HepG2 (cell line): ENCODE measurements around the gene B4GALT5. TPM values are rescaled to one million over a fixed set of nuclear protein-coding genes. Genes with fewer than 3 reads are reported as not detected.

ENCODE experiments used
- CBX5 ChIP-seq: sonication (generic); formaldehyde crosslinking; IDR thresholded peaks from 2 replicates; pipeline ENCODE4 v1.4.0; 2020; ENCODE audit warnings: missing genetic modification reagents, borderline replicate concordance
- FUBP1 ChIP-seq: sonication (generic); formaldehyde crosslinking; IDR thresholded peaks from 2 replicates; pipeline ENCODE4 v1.5.1; 2020; ENCODE audit warnings: missing genetic modification reagents, mild to moderate bottlenecking, borderline replicate concordance
- HMG20B ChIP-seq: conservative IDR thresholded peaks from 2 replicates; pipeline ENCODE4 v1.6.1; 2016; ENCODE audit warnings: missing genetic modification reagents, missing compliant biosample characterization
- HNRNPLL ChIP-seq: fragments of 200-400 bp; formaldehyde crosslinking; IDR thresholded peaks from 2 replicates; pipeline ENCODE4 v1.6.1; 2017; ENCODE audit warnings: mild to moderate bottlenecking, low read depth, low read length; ENCODE audit not compliant: poor library complexity, severe bottlenecking
- JDP2 ChIP-seq: sonication (generic); formaldehyde crosslinking; IDR thresholded peaks from 2 replicates; pipeline ENCODE4 v1.8.1; 2022; ENCODE audit warnings: missing genetic modification reagents, borderline replicate concordance
- KAT7 ChIP-seq: IDR thresholded peaks from 2 replicates; pipeline ENCODE4 v1.6.1; 2018; ENCODE audit warnings: borderline replicate concordance, missing compliant biosample characterization
- KDM5A ChIP-seq: fragments of 200-600 bp; sonication (generic); IDR thresholded peaks from 2 replicates; pipeline ENCODE4 v1.7.0; 2018; ENCODE audit warnings: antibody characterized with exemption, mild to moderate bottlenecking, low read length, borderline replicate concordance
- LBX2 ChIP-seq: sonication (generic); formaldehyde crosslinking; IDR thresholded peaks from 2 replicates; pipeline ENCODE4 v1.5.0; 2020; ENCODE audit warnings: missing genetic modification reagents, mild to moderate bottlenecking, borderline replicate concordance
- PLRG1 ChIP-seq: fragments of 450-650 bp; conservative IDR thresholded peaks from 2 replicates; pipeline ENCODE4 v1.6.1; 2016
- SAP130 ChIP-seq: IDR thresholded peaks from 2 replicates; pipeline ENCODE4 v1.6.1; 2016; ENCODE audit warnings: low read depth
- TEAD2 ChIP-seq: sonication (generic); formaldehyde crosslinking; IDR thresholded peaks from 2 replicates; pipeline ENCODE4 v1.9.0; 2021; ENCODE audit warnings: missing genetic modification reagents
- ZFP37 ChIP-seq: sonication (generic); formaldehyde crosslinking; IDR thresholded peaks from 2 replicates; pipeline ENCODE4 v1.4.0; 2020; ENCODE audit warnings: missing genetic modification reagents, borderline replicate concordance
- ZNF232 ChIP-seq: sonication (generic); formaldehyde crosslinking; IDR thresholded peaks from 2 replicates; pipeline ENCODE4 v1.4.0; 2020; ENCODE audit warnings: missing genetic modification reagents, borderline replicate concordance
- ZNF496 ChIP-seq: sonication (generic); formaldehyde crosslinking; IDR thresholded peaks from 2 replicates; pipeline ENCODE4 v1.8.1; 2023; ENCODE audit warnings: mild to moderate bottlenecking, moderate library complexity, missing genetic modification reagents; ENCODE audit not compliant: insufficient replicate concordance
- ZNF639 ChIP-seq: conservative IDR thresholded peaks from 2 replicates; pipeline ENCODE4 v1.6.1; 2018; ENCODE audit warnings: missing genetic modification reagents
- ZNF678 ChIP-seq: sonication (generic); formaldehyde crosslinking; IDR thresholded peaks from 2 replicates; pipeline ENCODE4 v1.4.0; 2020; ENCODE audit warnings: mild to moderate bottlenecking, missing genetic modification reagents
- ZNF776 ChIP-seq: sonication (generic); formaldehyde crosslinking; IDR thresholded peaks from 2 replicates; pipeline ENCODE4 v1.4.0; 2020; ENCODE audit warnings: mild to moderate bottlenecking, missing genetic modification reagents
- polyA plus RNA-seq, 8 experiments: library from polyadenylated mRNA; depleted of rRNA in 3 of 8; stranded (reverse) in 7 of 8; unstranded in 1 of 8; fragments of >200 nt; fragmentation: Illumina TruSeq in 4 of 8; extraction: Trizol in 4 of 8; gene quantifications; 2 replicates each; pipeline versions ENCODE4 v1.2.1 to v1.2.3, GENCODE V29; 2011 to 2016; ENCODE audit warnings: low read depth in 4 of 8, missing spikeins in 1 of 8, mixed read lengths in 1 of 8; ENCODE audit not compliant: insufficient read depth in 1 of 8
- total RNA-seq, 5 experiments: library from RNA; depleted of rRNA; stranded (reverse); fragments of >200 nt; fragmentation: Illumina TruSeq; extraction: Trizol; gene quantifications; 2 replicates each; pipeline ENCODE4 v1.2.3, GENCODE V29; 2016; ENCODE audit warnings: low read depth in 1 of 5
- TF ChIP-seq, protein P1 (sequence below): sonication (generic); formaldehyde crosslinking; IDR thresholded peaks from 2 replicates; pipeline ENCODE4 v1.4.0; 2020; ENCODE audit warnings: missing genetic modification reagents, borderline replicate concordance
- TF ChIP-seq, protein P2 (sequence below): sonication (generic); formaldehyde crosslinking; IDR thresholded peaks from 2 replicates; pipeline ENCODE4 v1.8.0; 2022; ENCODE audit warnings: mild to moderate bottlenecking, missing genetic modification reagents, borderline replicate concordance

The B4GALT5 gene
- total and polyA plus RNA-seq, 2 of the 13 experiments (the other 11 are each of a cell fraction or from before 2014, with no cell fraction given) = 27.3 to 30.9 TPM

- TF ChIP-seq, protein P1, sequence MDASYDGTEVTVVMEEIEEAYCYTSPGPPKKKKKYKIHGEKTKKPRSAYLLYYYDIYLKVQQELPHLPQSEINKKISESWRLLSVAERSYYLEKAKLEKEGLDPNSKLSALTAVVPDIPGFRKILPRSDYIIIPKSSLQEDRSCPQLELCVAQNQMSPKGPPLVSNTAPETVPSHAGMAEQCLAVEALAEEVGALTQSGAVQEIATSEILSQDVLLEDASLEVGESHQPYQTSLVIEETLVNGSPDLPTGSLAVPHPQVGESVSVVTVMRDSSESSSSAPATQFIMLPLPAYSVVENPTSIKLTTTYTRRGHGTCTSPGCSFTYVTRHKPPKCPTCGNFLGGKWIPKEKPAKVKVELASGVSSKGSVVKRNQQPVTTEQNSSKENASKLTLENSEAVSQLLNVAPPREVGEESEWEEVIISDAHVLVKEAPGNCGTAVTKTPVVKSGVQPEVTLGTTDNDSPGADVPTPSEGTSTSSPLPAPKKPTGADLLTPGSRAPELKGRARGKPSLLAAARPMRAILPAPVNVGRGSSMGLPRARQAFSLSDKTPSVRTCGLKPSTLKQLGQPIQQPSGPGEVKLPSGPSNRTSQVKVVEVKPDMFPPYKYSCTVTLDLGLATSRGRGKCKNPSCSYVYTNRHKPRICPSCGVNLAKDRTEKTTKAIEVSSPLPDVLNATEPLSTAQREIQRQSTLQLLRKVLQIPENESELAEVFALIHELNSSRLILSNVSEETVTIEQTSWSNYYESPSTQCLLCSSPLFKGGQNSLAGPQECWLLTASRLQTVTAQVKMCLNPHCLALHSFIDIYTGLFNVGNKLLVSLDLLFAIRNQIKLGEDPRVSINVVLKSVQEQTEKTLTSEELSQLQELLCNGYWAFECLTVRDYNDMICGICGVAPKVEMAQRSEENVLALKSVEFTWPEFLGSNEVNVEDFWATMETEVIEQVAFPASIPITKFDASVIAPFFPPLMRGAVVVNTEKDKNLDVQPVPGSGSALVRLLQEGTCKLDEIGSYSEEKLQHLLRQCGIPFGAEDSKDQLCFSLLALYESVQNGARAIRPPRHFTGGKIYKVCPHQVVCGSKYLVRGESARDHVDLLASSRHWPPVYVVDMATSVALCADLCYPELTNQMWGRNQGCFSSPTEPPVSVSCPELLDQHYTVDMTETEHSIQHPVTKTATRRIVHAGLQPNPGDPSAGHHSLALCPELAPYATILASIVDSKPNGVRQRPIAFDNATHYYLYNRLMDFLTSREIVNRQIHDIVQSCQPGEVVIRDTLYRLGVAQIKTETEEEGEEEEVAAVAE (CRISPR knock-in tag) = 0 out of 2 replicates have a peak, but pooled peaks have one; percentile 44
- TF ChIP-seq HNRNPLL (peak; percentile 49), PLRG1 (no peak), ZFP37 (CRISPR knock-in tag) (no peak; the same call in 1 of the 2 replicates), ZNF232 (CRISPR knock-in tag) (peak; percentile 62; the same call in 1 of the 2 replicates), LBX2 (CRISPR knock-in tag) (no peak), ZNF496 (CRISPR knock-in tag) (no peak), SAP130 (CRISPR knock-in tag) (no peak; the same call in none of the 2 replicates), FUBP1 (CRISPR knock-in tag) (no peak), KAT7 (CRISPR knock-in tag) (peak; percentile 62; the same call in 1 of the 2 replicates), ZNF639 (no peak), ZNF776 (CRISPR knock-in tag) (no peak), TEAD2 (CRISPR knock-in tag) (0 out of 2 replicates have a peak, but pooled peaks have one; percentile 42), CBX5 (CRISPR knock-in tag) (no peak), JDP2 (CRISPR knock-in tag) (no peak), HMG20B (CRISPR knock-in tag) (no peak), ZNF678 (CRISPR knock-in tag) (no peak), KDM5A (0 out of 2 replicates have a peak, but pooled peaks have one; percentile 54)
- TF ChIP-seq, protein P2, sequence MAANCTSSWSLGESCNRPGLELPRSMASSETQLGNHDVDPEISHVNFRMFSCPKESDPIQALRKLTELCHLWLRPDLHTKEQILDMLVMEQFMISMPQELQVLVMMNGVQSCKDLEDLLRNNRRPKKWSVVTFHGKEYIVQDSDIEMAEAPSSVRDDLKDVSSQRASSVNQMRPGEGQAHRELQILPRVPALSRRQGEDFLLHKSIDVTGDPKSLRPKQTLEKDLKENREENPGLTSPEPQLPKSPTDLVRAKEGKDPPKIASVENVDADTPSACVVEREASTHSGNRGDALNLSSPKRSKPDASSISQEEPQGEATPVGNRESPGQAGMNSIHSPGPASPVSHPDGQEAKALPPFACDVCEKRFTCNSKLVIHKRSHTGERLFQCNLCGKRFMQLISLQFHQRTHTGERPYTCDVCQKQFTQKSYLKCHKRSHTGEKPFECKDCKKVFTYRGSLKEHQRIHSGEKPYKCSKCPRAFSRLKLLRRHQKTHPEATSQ (CRISPR knock-in tag) = 0 out of 2 replicates have a peak, but pooled peaks have one; percentile 24
These were observed 504 bp downstream of the B4GALT5 start (continued) for GRCh38 chr20:49712996-49713752.
